Neuronal stem cell (in vitro differentiated cells): ENCODE measurements around the gene LEPR.

Source experiments
- DNase-seq: peaks from one replicate; pipeline ENCODE4 v3.0.0-alpha.2; 2013; ENCODE audit warnings: low spot score
- H2AFZ ChIP-seq: one replicate; pipeline ENCODE4 v1.6.1; 2013; ENCODE audit warnings: mild to moderate bottlenecking, low read length, inconsistent platforms
- H2AK5ac ChIP-seq: 2 replicates; pipeline ENCODE4 v1.6.1; 2013; ENCODE audit warnings: low read depth, mild to moderate bottlenecking, inconsistent platforms, low read length, moderate library complexity, mixed read lengths
- H2BK120ac ChIP-seq: 2 replicates; pipeline ENCODE4 v1.6.1; 2013; ENCODE audit warnings: low read depth, mild to moderate bottlenecking, inconsistent platforms, low read length, moderate library complexity, mixed read lengths
- H2BK12ac ChIP-seq: one replicate; pipeline ENCODE4 v1.6.1; 2013; ENCODE audit warnings: low read length, inconsistent platforms
- H2BK15ac ChIP-seq: 2 replicates; pipeline ENCODE4 v1.6.1; 2013; ENCODE audit warnings: mild to moderate bottlenecking, low read length, inconsistent platforms, mixed read lengths
- H2BK5ac ChIP-seq: one replicate; pipeline ENCODE4 v1.6.1; 2013; ENCODE audit warnings: inconsistent platforms, mild to moderate bottlenecking, low read length, moderate library complexity
- H3K14ac ChIP-seq: one replicate; pipeline ENCODE4 v1.6.1; 2013; ENCODE audit warnings: low read length, inconsistent platforms
- H3K18ac ChIP-seq: 2 replicates; pipeline ENCODE4 v1.6.1; 2013; ENCODE audit warnings: low read length, inconsistent platforms
- H3K23ac ChIP-seq: 2 replicates; pipeline ENCODE4 v1.6.1; 2013; ENCODE audit warnings: low read depth, mild to moderate bottlenecking, mixed read lengths, low read length, inconsistent platforms; ENCODE audit not compliant: poor library complexity
- H3K27ac ChIP-seq: replicated peaks from 3 replicates; pipeline ENCODE4 v1.5.1; 2013; ENCODE audit warnings: low read length, inconsistent platforms
- H3K27me3 ChIP-seq, 3 experiments: 2 replicates each; pipeline ENCODE4 v1.6.1; 2013; ENCODE audit warnings: low read length in 3 of 3, mild to moderate bottlenecking in 2 of 3, inconsistent platforms in 1 of 3, low read depth in 1 of 3, mixed read lengths in 1 of 3, moderate library complexity in 1 of 3; ENCODE audit not compliant: control insufficient read depth in 3 of 3, insufficient read depth in 3 of 3
- H3K36me3 ChIP-seq, 2 donors: replicated peaks in 1 of 2; 2 replicates each; pipeline ENCODE4 v1.6.1; 2013; ENCODE audit warnings: low read length in 2 of 2; ENCODE audit not compliant: control insufficient read depth in 2 of 2, insufficient read depth in 2 of 2
- H3K4ac ChIP-seq: 2 replicates; pipeline ENCODE4 v1.6.1; 2013; ENCODE audit warnings: inconsistent platforms, mild to moderate bottlenecking, low read length, moderate library complexity
- H3K4me1 ChIP-seq, 2 donors: 1 replicate in 1 of 2; 2 replicates in 1 of 2; pipeline ENCODE4 v1.6.1; 2013; ENCODE audit warnings: low read length in 2 of 2, low read depth in 1 of 2; ENCODE audit not compliant: control insufficient read depth in 2 of 2, insufficient read depth in 1 of 2
- H3K4me2 ChIP-seq: one replicate; pipeline ENCODE4 v1.6.1; 2013; ENCODE audit warnings: mild to moderate bottlenecking, low read length, inconsistent platforms; ENCODE audit not compliant: insufficient read depth, poor library complexity, severe bottlenecking
- H3K4me3 ChIP-seq, 2 donors: 2 replicates each; pipeline ENCODE4 v1.5.1; 2013; ENCODE audit warnings: low read length in 2 of 2, mild to moderate bottlenecking in 2 of 2, inconsistent platforms in 1 of 2, moderate library complexity in 1 of 2
- H3K79me1 ChIP-seq: one replicate; pipeline ENCODE4 v1.6.1; 2013; ENCODE audit warnings: low read depth, mild to moderate bottlenecking, inconsistent platforms, low read length, moderate library complexity
- H3K9ac ChIP-seq: one replicate; pipeline ENCODE4 v1.6.1; 2013; ENCODE audit warnings: mild to moderate bottlenecking, low read depth, low read length, inconsistent platforms; ENCODE audit not compliant: poor library complexity
- H3K9me3 ChIP-seq, 2 donors: replicated peaks in 1 of 2; 2 replicates each; pipeline versions ENCODE3 to v1.6.1; 2013; ENCODE audit warnings: low read length in 2 of 2, mild to moderate bottlenecking in 2 of 2, inconsistent platforms in 1 of 2, low read depth in 1 of 2, mixed read lengths in 1 of 2, moderate library complexity in 1 of 2; ENCODE audit not compliant: control insufficient read depth in 2 of 2, insufficient read depth in 1 of 2
- H4K8ac ChIP-seq: one replicate; pipeline ENCODE4 v1.6.1; 2013; ENCODE audit warnings: low read depth, mild to moderate bottlenecking, inconsistent platforms, low read length, moderate library complexity
- H4K91ac ChIP-seq: one replicate; pipeline ENCODE4 v1.6.1; 2013; ENCODE audit warnings: low read length, low read depth, mild to moderate bottlenecking, inconsistent platforms; ENCODE audit not compliant: poor library complexity
- WGBS, 2 donors: extraction: QIAGEN DNeasy Blood & Tissue Kit; methylation state at CpG; one replicate each; pipeline ENCODE4 v1.1.7; 2013; ENCODE audit warnings: missing lambda C conversion rate in 2 of 2, mixed read lengths in 1 of 2; ENCODE audit not compliant: insufficient read length in 2 of 2, insufficient replicate concordance in 1 of 2; ENCODE audit errors: extremely low coverage in 2 of 2; 5-methylcytosine and 5-hydroxymethylcytosine counted together

LEPR gene

DNA sequence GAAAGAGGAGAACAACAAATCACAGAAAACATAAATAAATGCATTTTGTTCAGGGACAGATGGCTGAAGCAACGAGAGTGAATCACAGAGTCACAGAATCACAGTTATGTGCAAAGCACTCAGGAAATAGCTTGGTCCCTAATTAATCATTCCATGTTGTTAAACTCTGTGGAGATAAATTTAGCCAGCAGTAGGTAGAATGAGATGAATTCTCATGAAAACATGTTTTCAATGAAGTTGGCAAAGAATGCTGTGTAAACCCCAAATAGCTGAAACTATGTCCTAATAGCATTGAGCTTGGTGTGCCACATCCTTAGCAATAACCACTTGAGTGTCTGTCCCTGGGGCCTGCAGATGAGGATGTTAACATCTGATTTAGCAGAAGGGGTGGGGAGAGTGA is 20.4 kb downstream of the LEPR start:
- WGBS, 2 donors, result no CpG with 5 or more reads among the region's 1 CpG

DNA sequence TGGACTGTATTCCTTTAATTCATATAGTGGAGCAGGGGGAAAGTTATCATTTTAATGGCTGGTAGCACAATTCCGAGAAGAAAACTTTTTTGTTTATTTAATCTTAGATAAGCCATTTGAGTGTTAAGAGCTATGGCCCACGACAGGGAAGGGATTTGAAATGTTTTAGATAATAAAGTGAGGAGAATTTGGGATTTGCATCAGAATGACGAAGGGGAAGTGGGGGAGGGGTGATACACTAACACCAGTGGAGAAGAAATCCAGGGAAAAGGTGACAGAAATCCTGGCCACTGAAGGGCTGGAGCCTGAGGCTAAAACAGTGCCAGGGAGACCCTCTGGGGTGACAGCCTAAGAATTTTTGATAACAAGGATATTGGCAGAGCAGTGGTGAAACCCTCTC is 21.0 kb downstream of the LEPR start:
- Histone ChIP-seq H3K27me3 (no peaks in the 10 kb centered on the region), H3K4ac (no peak overlapping the region), H3K36me3 (peaks cover 0 to 3% of the 10 kb centered on the region in 2 donors), H3K9ac (no peak overlapping the region), H2AFZ (no peak overlapping the region), H3K18ac (no peak overlapping the region), H3K23ac (no peak overlapping the region), H3K4me1 (no peaks in the 10 kb centered on the region), H3K14ac (no peak overlapping the region), H3K4me2 (no peak overlapping the region), H4K91ac (no peak overlapping the region), H2AK5ac (no peak overlapping the region), H3K79me1 (no peaks in the 10 kb centered on the region), H3K27ac (no peak overlapping the region), H2BK120ac (no peak overlapping the region), H2BK15ac (no peak overlapping the region), H3K4me3 (no peak overlapping the region), H2BK12ac (no peak overlapping the region), H3K9me3 (no peaks in the 10 kb centered on the region), H2BK5ac (no peak overlapping the region), H4K8ac (no peak overlapping the region)
- 100% methylated on average over 1 of the region's 3 CpGs for WGBS, 2 donors
- DNase-seq, result no peak

More for the DNA sequence above, 20.4 kb downstream of the LEPR start:
- Histone ChIP-seq H2AK5ac (no peak overlapping the region), H3K27ac (no peak overlapping the region), H3K18ac (no peak overlapping the region), H3K4me1 (no peaks in the 10 kb centered on the region), H2BK5ac (no peak overlapping the region), H2AFZ (no peak overlapping the region), H3K4me3 (no peak overlapping the region), H2BK12ac (no peak overlapping the region), H3K14ac (no peak overlapping the region), H3K36me3 (peaks cover 0 to 3% of the 10 kb centered on the region in 2 donors), H3K27me3 (no peaks in the 10 kb centered on the region), H2BK120ac (no peak overlapping the region), H3K9ac (no peak overlapping the region), H4K91ac (no peak overlapping the region), H2BK15ac (no peak overlapping the region), H3K4me2 (no peak overlapping the region), H4K8ac (no peak overlapping the region), H3K79me1 (no peaks in the 10 kb centered on the region), H3K9me3 (no peaks in the 10 kb centered on the region), H3K23ac (no peak overlapping the region), H3K4ac (no peak overlapping the region)
- DNase-seq, result no peak

DNA sequence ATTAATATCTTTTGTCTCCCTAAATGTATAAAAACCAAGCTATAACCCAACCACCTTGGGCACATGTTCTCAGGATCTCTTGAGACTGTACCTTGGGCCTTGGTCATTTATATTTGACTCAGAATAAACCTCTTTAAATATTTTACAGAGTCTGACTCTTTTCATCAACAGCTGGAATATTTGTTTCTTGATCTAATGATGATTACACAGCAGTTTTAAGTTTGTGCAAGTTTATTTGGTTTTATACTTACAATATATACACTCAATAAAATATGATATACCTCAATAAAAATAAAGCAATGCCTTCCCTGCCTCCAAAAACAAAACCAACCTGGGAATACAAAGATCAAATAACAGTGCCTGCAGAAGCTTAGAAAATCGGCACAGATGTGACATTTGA is 22.0 kb downstream of the LEPR start:
- Histone ChIP-seq H2AFZ (no peak overlapping the region), H3K4me2 (no peak overlapping the region), H3K9ac (no peak overlapping the region), H3K14ac (no peak overlapping the region), H4K8ac (no peak overlapping the region), H3K23ac (no peak overlapping the region), H4K91ac (no peak overlapping the region), H3K4me3 (peak overlapping the region in 1 of 2 donors; percentile 46), H3K79me1 (no peaks in the 10 kb centered on the region), H2BK5ac (no peak overlapping the region), H3K4ac (no peak overlapping the region), H2BK15ac (no peak overlapping the region), H3K18ac (no peak overlapping the region), H3K9me3 (no peaks in the 10 kb centered on the region), H3K36me3 (no peaks in the 10 kb centered on the region), H2AK5ac (no peak overlapping the region), H3K4me1 (no peaks in the 10 kb centered on the region), H2BK12ac (no peak overlapping the region), H3K27ac (no peak overlapping the region), H2BK120ac (no peak overlapping the region), H3K27me3 (no peaks in the 10 kb centered on the region)
- DNase-seq, result no peak
- WGBS, 2 donors, result no CpG with 5 or more reads among the region's 1 CpG

DNA sequence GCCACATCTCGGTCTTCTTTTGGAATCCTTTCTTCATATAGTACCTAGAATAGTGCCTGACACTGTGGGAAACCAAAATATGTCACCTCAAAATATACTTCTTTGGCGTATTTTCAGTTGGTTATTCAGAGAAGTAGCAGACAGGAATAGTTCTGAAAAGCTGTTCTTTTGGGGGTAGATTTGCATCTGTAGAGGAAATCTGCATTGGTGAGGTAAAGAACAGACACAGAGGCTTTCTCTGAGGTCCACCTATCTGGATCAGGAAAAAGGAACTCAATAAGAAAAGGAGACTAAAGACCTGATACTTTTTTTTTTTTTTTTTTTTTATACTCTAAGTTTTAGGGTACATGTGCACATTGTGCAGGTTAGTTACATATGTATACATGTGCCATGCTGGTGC is 23.2 kb downstream of the LEPR start:
- Histone ChIP-seq H3K9me3 (no peaks in the 10 kb centered on the region), H3K4me2 (no peak overlapping the region), H3K18ac (no peak overlapping the region), H2BK120ac (no peak overlapping the region), H4K91ac (no peak overlapping the region), H3K4ac (no peak overlapping the region), H3K4me1 (no peaks in the 10 kb centered on the region), H3K27ac (no peak overlapping the region), H2BK15ac (no peak overlapping the region), H3K27me3 (no peaks in the 10 kb centered on the region), H3K79me1 (no peaks in the 10 kb centered on the region), H3K9ac (no peak overlapping the region), H3K14ac (no peak overlapping the region), H2BK5ac (no peak overlapping the region), H4K8ac (no peak overlapping the region), H2BK12ac (no peak overlapping the region), H3K23ac (no peak overlapping the region), H3K4me3 (no peak overlapping the region), H2AK5ac (no peak overlapping the region), H2AFZ (no peak overlapping the region), H3K36me3 (no peaks in the 10 kb centered on the region)
- whole genome bisulfite sequencing, 2 donors, result no CpG with 5 or more reads among the region's 2 CpGs
- no peak for DNase-seq
